Skeletal muscle cell (primary cell): ENCODE measurements around the gene SGSM1.
A peak's percentile ranks its signal among the peaks of the same experiment; 100 is the strongest.
"Not testable (repeated sequence)": the region's sequence is repeated elsewhere in the genome, so short reads cannot be mapped to it uniquely, and the experiment has no call there.

ENCODE experiments used
- DNase-seq: peaks from one replicate; pipeline ENCODE4 v3.0.0-alpha.2; 2010; ENCODE audit warnings: low read depth
- H3K4me3 ChIP-seq: 2 replicates; pipeline ENCODE4 v1.5.1; 2011; ENCODE audit warnings: low read depth, mild to moderate bottlenecking, control low read depth, low read length, moderate library complexity

The SGSM1 gene

GRCh38 chr22:24883432-24883831, 77.4 kb downstream of the SGSM1 start:
- H3K4me3 ChIP-seq = no peak overlapping the region
- no peak for DNase-seq

- no peak for DNase-seq
- H3K4me3 ChIP-seq = no peak overlapping the region
These were observed 81.2 kb downstream of the SGSM1 start for GRCh38 chr22:24887260-24887659.

- H3K4me3 ChIP-seq = no peak overlapping the region
- DNase-seq = no peak
These were observed 87.5 kb downstream of the SGSM1 start for GRCh38 chr22:24893341-24894070.

- no peak overlapping the region for H3K4me3 ChIP-seq
- DNase-seq = peak; percentile 77
These were observed 88.4 kb downstream of the SGSM1 start for GRCh38 chr22:24894220-24894975.

GRCh38 chr22:24894998-24895397, 89.0 kb downstream of the SGSM1 start:
- DNase-seq = peak; percentile 30
- H3K4me3 ChIP-seq = no peak overlapping the region

- no peak for DNase-seq
These were observed 95.4 kb downstream of the SGSM1 start for GRCh38 chr22:24901448-24901847.

GRCh38 chr22:24905909-24906308, 99.9 kb downstream of the SGSM1 start:
- DNase-seq = no peak
- no peak overlapping the region for H3K4me3 ChIP-seq

More at GRCh38 chr22:24901448-24901847, 95.4 kb downstream of the SGSM1 start:
- no peak overlapping the region for H3K4me3 ChIP-seq

GRCh38 chr22:24907101-24907500, 101.1 kb downstream of the SGSM1 start:
- DNase-seq, H3K4me3 ChIP-seq: not testable (repeated sequence)

GRCh38 chr22:24920029-24920428, 114.0 kb downstream of the SGSM1 start:
- no peak for DNase-seq
- no peak overlapping the region for H3K4me3 ChIP-seq

GRCh38 chr22:24925586-24926427, 119.8 kb downstream of the SGSM1 start:
- DNase-seq = no peak
- no peak overlapping the region for H3K4me3 ChIP-seq

GRCh38 chr22:24926428-24926725, 120.4 kb downstream of the SGSM1 start:
- no peak for DNase-seq
- H3K4me3 ChIP-seq = no peak overlapping the region

- no peak for DNase-seq
- no peak overlapping the region for H3K4me3 ChIP-seq
These were observed 121.0 kb downstream of the SGSM1 start for GRCh38 chr22:24926849-24927579.

- DNase-seq = no peak
- H3K4me3 ChIP-seq = no peak overlapping the region
These were observed 122.3 kb downstream of the SGSM1 start for GRCh38 chr22:24928322-24928721.

GRCh38 chr22:24930678-24931077, 124.7 kb downstream of the SGSM1 start:
- no peak for DNase-seq
- no peak overlapping the region for H3K4me3 ChIP-seq

- no peak overlapping the region for H3K4me3 ChIP-seq
- no peak for DNase-seq
These were observed 129.9 kb downstream of the SGSM1 start for GRCh38 chr22:24935771-24936483.

GRCh38 chr22:24937114-24937513, 131.1 kb downstream of the SGSM1 start:
- DNase-seq = no peak

GRCh38 chr22:24938741-24939341, 132.8 kb downstream of the SGSM1 start:
- H3K4me3 ChIP-seq = no peak overlapping the region
- no peak for DNase-seq

More at GRCh38 chr22:24937114-24937513, 131.1 kb downstream of the SGSM1 start:
- H3K4me3 ChIP-seq = no peak overlapping the region

- no peak overlapping the region for H3K4me3 ChIP-seq
- DNase-seq = no peak
These were observed 136.3 kb downstream of the SGSM1 start for GRCh38 chr22:24942301-24942700.
